Stimulated activated naive B cell treated with anti-CD40 and anti-IgM and Interleukin-4, amounts not matched to agents 10 μg/mL and 1 μg/mL and 100 μg/mL, for 72 hours (primary cell): Measurements from ENCODE around the gene HMOX1.

Experiments used
- ATAC-seq, 2 donors: fragments of 150-1000 bp; cut with Tn5 transposase; replicated peaks; 2 replicates each; pipeline ENCODE4 v1.10.0; 2021; ENCODE audit warnings: moderate library complexity in 1 of 2
- DNase-seq: peaks from one replicate; pipeline ENCODE4 v3.0.0; 2021
- H3K27ac Mint-ChIP-seq: one replicate; pipeline ENCODE4 v1.8.0; 2022; ENCODE audit warnings: mild to moderate bottlenecking, mixed read lengths
- H3K27me3 Mint-ChIP-seq, 2 donors: one replicate each; pipeline ENCODE4 v1.8.0; 2022; ENCODE audit warnings: mixed read lengths in 2 of 2
- H3K36me3 Mint-ChIP-seq, 2 donors: one replicate each; pipeline ENCODE4 v1.8.0; 2022; ENCODE audit warnings: mixed read lengths in 2 of 2, mild to moderate bottlenecking in 1 of 2
- H3K4me1 Mint-ChIP-seq, 2 donors: one replicate each; pipeline ENCODE4 v1.8.0; 2022; ENCODE audit warnings: mixed read lengths in 2 of 2, mild to moderate bottlenecking in 1 of 2
- H3K4me3 Mint-ChIP-seq, 2 donors: one replicate each; pipeline ENCODE4 v1.8.0; 2022; ENCODE audit warnings: mild to moderate bottlenecking in 2 of 2, mixed read lengths in 2 of 2, moderate library complexity in 1 of 2
- H3K9me3 Mint-ChIP-seq, 2 donors: one replicate each; pipeline ENCODE4 v1.8.0; 2022; ENCODE audit warnings: mixed read lengths in 2 of 2, mild to moderate bottlenecking in 1 of 2

HMOX1 gene

DNA sequence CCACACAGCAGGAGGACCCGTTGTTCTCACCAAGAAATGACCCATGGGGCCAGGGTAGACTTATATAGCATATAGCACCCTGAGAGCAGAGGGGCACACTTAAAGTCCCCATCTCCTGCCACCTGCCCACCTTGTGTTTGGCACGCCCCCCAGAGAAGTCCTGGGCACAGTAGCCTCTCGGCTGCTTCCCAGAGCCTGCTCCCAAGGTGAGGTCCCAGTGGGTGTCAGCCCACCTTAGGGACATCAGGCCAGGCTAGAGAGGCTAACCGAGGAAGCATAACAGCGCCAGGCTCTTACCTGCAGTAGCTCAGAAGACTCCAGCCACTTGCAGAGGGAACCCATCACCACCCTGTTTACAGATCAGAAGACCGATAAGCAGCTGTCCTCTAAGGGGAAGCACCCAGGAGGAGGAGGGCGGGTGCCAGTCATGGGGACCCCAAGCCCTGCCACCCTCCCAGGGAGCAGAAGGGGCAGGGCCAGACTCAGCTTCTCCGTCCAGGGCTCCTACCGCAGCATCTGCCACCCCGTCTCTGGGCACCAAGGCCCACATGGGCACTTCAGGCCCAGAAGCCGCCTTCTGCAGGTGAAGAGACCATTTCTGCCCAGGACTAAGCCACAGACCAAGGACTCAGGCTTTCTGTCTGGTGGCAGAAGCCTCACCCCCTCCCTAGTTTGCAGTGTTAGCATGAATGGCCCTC, 34.9 kb upstream of the HMOX1 start:
- Mint-ChIP-seq H3K4me1 (peaks cover 29 to 40% of the 10 kb centered on the region in 2 donors), H3K27me3 (no peaks in the 10 kb centered on the region), H3K4me3 (no peak overlapping the region), H3K9me3 (no peaks in the 10 kb centered on the region), H3K36me3 (peaks cover 28 to 41% of the 10 kb centered on the region in 2 donors), H3K27ac (peak overlapping the region; percentile 47)
- ATAC-seq (no peak), DNase-seq (no peak)

- peaks cover 27 to 36% of the 10 kb centered on the region in 2 donors for H3K36me3 Mint-ChIP-seq
- H3K27me3 Mint-ChIP-seq, result no peaks in the 10 kb centered on the region
- H3K4me3 Mint-ChIP-seq, result no peak overlapping the region
- H3K4me1 Mint-ChIP-seq, result peaks cover 34 to 40% of the 10 kb centered on the region in 2 donors
- ATAC-seq (no peak), DNase-seq (no peak)
- no peak overlapping the region for H3K27ac Mint-ChIP-seq
- H3K9me3 Mint-ChIP-seq, result no peaks in the 10 kb centered on the region
Observed at GRCh38 chr22:35346596-35347220, 34.2 kb upstream of the HMOX1 start.

DNA sequence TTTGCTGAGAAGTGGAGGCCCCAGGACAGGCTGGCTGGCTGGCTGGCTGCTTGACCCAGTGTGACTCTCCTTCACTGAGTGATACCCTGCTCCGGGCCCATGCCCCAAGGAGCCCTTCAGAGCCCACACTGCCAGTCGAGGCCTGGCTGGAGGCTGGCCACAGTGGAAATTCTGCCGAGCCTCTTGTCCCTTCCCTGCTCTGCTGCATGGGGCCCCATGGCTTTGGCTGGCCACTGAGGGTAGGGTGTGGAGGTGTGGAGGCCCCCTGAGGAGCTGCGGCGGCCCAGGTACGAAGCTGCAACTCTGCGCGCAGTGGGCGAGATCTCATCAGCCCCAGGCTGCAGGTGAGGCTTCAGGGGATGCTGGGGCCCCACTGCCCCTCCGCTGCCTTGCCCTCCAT, 33.4 kb upstream of the HMOX1 start:
- Mint-ChIP-seq H3K9me3 (no peaks in the 10 kb centered on the region), H3K4me1 (peaks cover 40 to 46% of the 10 kb centered on the region in 2 donors), H3K36me3 (peaks cover 27 to 35% of the 10 kb centered on the region in 2 donors), H3K27ac (no peak overlapping the region), H3K4me3 (no peak overlapping the region), H3K27me3 (no peaks in the 10 kb centered on the region)
- DNase-seq, result no peak
- no peak for ATAC-seq

- H3K36me3 Mint-ChIP-seq, result peaks cover 27 to 35% of the 10 kb centered on the region in 2 donors
- H3K4me3 Mint-ChIP-seq, result no peak overlapping the region
- H3K4me1 Mint-ChIP-seq, result peaks cover 45 to 53% of the 10 kb centered on the region in 2 donors
- no peak for DNase-seq
- no peak for ATAC-seq
- no peak overlapping the region for H3K27ac Mint-ChIP-seq
- no peaks in the 10 kb centered on the region for H3K27me3 Mint-ChIP-seq
- no peaks in the 10 kb centered on the region for H3K9me3 Mint-ChIP-seq
Observed at GRCh38 chr22:35348026-35348590, 32.8 kb upstream of the HMOX1 start.

GRCh38 chr22:35348703-35349102, 32.2 kb upstream of the HMOX1 start:
- no peak overlapping the region for H3K27ac Mint-ChIP-seq
- DNase-seq (no peak), ATAC-seq (no peak)
- no peaks in the 10 kb centered on the region for H3K27me3 Mint-ChIP-seq
- H3K9me3 Mint-ChIP-seq, result no peaks in the 10 kb centered on the region
- H3K4me1 Mint-ChIP-seq, result peaks cover 48 to 58% of the 10 kb centered on the region in 2 donors
- peaks cover 27 to 35% of the 10 kb centered on the region in 2 donors for H3K36me3 Mint-ChIP-seq
- no peak overlapping the region for H3K4me3 Mint-ChIP-seq

DNA sequence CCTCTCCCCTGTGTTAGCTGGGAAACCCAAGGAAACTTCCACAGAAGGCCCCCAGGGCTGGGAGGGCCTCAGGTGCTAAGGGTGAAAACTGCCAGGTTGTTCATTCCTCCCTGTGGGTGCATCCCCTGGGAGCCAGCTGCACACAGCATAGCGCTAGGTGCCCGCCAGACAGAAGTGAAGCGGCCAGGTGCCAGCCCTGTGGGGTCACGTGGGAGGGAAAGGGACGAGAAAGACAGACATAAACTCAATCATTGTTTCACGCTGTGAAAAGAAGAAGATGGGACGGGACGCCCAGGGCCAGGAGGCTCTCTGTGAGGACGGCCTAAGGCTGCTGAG, 31.6 kb upstream of the HMOX1 start:
- Mint-ChIP-seq H3K27ac (peak overlapping the region; percentile 73), H3K4me3 (peak overlapping the region in 1 of 2 donors; percentile 26), H3K4me1 (peaks cover 53 to 65% of the 10 kb centered on the region in 2 donors), H3K27me3 (no peaks in the 10 kb centered on the region), H3K36me3 (peaks cover 27 to 35% of the 10 kb centered on the region in 2 donors), H3K9me3 (no peaks in the 10 kb centered on the region)
- DNase-seq (no peak), ATAC-seq (no peak)

GRCh38 chr22:35349704-35350538, 31.0 kb upstream of the HMOX1 start:
- H3K36me3 Mint-ChIP-seq, result peaks cover 25 to 33% of the 10 kb centered on the region in 2 donors
- DNase-seq (no peak), ATAC-seq (peak in 1 of 2 donors; percentile 8)
- H3K4me3 Mint-ChIP-seq, result peak overlapping the region; percentile 48 to 92
- peak overlapping the region; percentile 98 for H3K27ac Mint-ChIP-seq
- H3K4me1 Mint-ChIP-seq, result peaks cover 51 to 68% of the 10 kb centered on the region in 2 donors
- H3K27me3 Mint-ChIP-seq, result no peaks in the 10 kb centered on the region
- no peaks in the 10 kb centered on the region for H3K9me3 Mint-ChIP-seq

GRCh38 chr22:35350539-35351503, 30.1 kb upstream of the HMOX1 start:
- peak overlapping the region; percentile 98 for H3K27ac Mint-ChIP-seq
- ATAC-seq, result peak; percentile 74 to 75

DNA sequence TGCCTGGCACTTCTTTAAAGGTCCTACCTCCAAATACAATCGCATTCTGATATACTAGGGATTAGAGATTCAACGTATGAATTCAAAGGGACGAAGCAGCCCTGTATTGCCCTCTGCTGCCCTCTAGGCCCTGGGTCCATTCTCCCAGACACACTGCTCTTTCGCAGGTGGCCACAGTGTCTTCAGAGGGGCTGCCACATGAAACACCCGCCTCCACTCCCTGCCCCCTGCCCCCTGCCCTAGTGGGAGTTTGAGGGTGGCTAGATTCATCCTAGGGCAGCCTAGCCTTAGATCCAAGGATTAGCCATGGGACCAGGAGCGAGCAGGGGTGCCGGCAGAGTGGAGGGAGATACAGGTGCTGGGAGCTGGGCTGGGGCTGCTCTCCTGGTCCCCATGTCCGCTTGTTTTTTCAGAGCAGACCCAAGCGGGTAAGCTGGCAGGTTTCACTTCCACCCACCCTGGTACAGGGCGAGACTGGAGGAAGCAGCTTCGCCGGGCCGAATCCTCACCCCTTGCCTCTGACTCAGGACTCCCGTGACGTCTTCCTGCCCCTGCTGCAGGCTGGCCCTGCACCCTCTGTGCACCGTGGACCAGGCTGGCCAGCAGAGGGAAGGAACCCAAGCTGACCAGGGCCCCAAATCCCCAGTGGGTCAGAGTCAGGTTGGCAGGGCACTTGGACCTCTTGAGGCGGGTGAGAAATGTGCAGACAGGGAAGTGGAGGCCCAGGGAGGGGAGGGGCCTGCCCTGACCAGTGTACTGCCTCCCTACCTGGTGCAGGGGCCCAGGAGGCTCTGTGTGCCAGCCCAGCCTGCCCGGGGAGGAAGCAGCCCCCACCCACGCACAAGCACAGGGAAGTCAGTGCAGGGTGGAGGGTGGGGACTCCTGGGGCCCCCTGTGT, 28.4 kb upstream of the HMOX1 start:
- Mint-ChIP-seq H3K36me3 (peaks cover 8 to 11% of the 10 kb centered on the region in 2 donors), H3K4me3 (peak overlapping the region; percentile 76 to 90), H3K27me3 (no peaks in the 10 kb centered on the region), H3K9me3 (no peaks in the 10 kb centered on the region), H3K27ac (peak overlapping the region; percentile 98), H3K4me1 (peaks cover 60 to 78% of the 10 kb centered on the region in 2 donors)
- peak; percentile 91 for DNase-seq
- ATAC-seq, result peak; percentile 77 to 78

More at GRCh38 chr22:35350539-35351503, 30.1 kb upstream of the HMOX1 start:
- peaks cover 53 to 68% of the 10 kb centered on the region in 2 donors for H3K4me1 Mint-ChIP-seq
- peak; percentile 89 for DNase-seq
- H3K27me3 Mint-ChIP-seq, result no peaks in the 10 kb centered on the region
- peak overlapping the region; percentile 90 to 92 for H3K4me3 Mint-ChIP-seq
- H3K9me3 Mint-ChIP-seq, result no peaks in the 10 kb centered on the region
- peaks cover 17 to 24% of the 10 kb centered on the region in 2 donors for H3K36me3 Mint-ChIP-seq

DNA sequence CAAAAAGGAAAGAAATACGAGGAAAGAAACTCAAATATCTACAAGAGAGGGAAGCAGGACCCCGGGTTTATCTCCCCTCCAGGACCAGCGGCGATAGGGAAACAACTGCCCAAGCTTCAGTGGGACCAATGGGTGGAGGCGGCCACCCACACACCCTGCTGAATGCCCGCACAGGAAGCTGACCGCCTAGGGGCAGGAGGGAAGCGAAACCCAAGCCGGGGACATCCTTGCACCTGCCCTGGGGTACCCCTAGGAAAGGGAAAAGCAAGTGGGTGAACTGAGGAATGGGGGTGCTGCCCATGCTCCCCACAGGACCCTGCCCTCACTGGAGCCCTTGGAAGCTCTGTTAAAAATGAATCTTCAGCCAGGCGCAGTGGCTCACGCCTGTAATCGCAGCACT, 27.6 kb upstream of the HMOX1 start:
- Mint-ChIP-seq H3K4me1 (peaks cover 64 to 86% of the 10 kb centered on the region in 2 donors), H3K9me3 (peaks cover 0 to 2% of the 10 kb centered on the region in 2 donors), H3K27me3 (no peaks in the 10 kb centered on the region), H3K36me3 (peaks cover 3 to 4% of the 10 kb centered on the region in 2 donors), H3K4me3 (peak overlapping the region; percentile 76 to 90), H3K27ac (peak overlapping the region; percentile 98)
- no peak for DNase-seq
- ATAC-seq, result no peak

GRCh38 chr22:35354068-35354467, 26.8 kb upstream of the HMOX1 start:
- no peak for DNase-seq
- Mint-ChIP-seq H3K4me3 (peak overlapping the region in 1 of 2 donors; percentile 21), H3K36me3 (peaks cover 0 to 4% of the 10 kb centered on the region in 2 donors), H3K27ac (peak overlapping the region; percentile 98), H3K9me3 (peaks cover 0 to 2% of the 10 kb centered on the region in 2 donors), H3K27me3 (no peaks in the 10 kb centered on the region), H3K4me1 (peaks cover 60 to 88% of the 10 kb centered on the region in 2 donors)
- no peak for ATAC-seq

GRCh38 chr22:35357883-35358621, 22.8 kb upstream of the HMOX1 start:
- DNase-seq (no peak), ATAC-seq (no peak)
- Mint-ChIP-seq H3K4me1 (peaks cover 34 to 56% of the 10 kb centered on the region in 2 donors), H3K36me3 (peaks cover 0 to 1% of the 10 kb centered on the region in 2 donors), H3K4me3 (no peak overlapping the region), H3K27ac (peak overlapping the region; percentile 33), H3K9me3 (peaks cover 0 to 2% of the 10 kb centered on the region in 2 donors), H3K27me3 (no peaks in the 10 kb centered on the region)
